Loucy (cell line): ENCODE results near the gene RAB6B.

Source experiments
- EZH2phosphoT487 ChIP-seq: fragments of 200-600 bp; IDR thresholded peaks from 2 replicates; pipeline ENCODE4 v1.6.1; 2018; ENCODE audit warnings: antibody characterized with exemption, mild to moderate bottlenecking, moderate library complexity, borderline replicate concordance
- TF ChIP-seq, protein P1 (sequence below): fragments of 200-600 bp; sonication (generic); conservative IDR thresholded peaks from 2 replicates; pipeline ENCODE4 v1.5.1; 2014; ENCODE audit warnings: mild to moderate bottlenecking, antibody characterized with exemption, low read length

- TF ChIP-seq, protein P1, sequence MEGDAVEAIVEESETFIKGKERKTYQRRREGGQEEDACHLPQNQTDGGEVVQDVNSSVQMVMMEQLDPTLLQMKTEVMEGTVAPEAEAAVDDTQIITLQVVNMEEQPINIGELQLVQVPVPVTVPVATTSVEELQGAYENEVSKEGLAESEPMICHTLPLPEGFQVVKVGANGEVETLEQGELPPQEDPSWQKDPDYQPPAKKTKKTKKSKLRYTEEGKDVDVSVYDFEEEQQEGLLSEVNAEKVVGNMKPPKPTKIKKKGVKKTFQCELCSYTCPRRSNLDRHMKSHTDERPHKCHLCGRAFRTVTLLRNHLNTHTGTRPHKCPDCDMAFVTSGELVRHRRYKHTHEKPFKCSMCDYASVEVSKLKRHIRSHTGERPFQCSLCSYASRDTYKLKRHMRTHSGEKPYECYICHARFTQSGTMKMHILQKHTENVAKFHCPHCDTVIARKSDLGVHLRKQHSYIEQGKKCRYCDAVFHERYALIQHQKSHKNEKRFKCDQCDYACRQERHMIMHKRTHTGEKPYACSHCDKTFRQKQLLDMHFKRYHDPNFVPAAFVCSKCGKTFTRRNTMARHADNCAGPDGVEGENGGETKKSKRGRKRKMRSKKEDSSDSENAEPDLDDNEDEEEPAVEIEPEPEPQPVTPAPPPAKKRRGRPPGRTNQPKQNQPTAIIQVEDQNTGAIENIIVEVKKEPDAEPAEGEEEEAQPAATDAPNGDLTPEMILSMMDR, result no peak
- TF ChIP-seq EZH2phosphoT487, result no peak
Measured at GRCh38 chr3:133868758-133869475, 26.8 kb downstream of the RAB6B start.
